ENCODE results near the gene MT1H. TPM values are rescaled to one million over a fixed set of nuclear protein-coding genes. Genes with fewer than 3 reads are reported as not detected.

Gene MT1H
- total and polyA plus RNA-seq, 2 of the 13 experiments (the other 11 are each of a cell fraction or from before 2014, with no cell fraction given) = 0.60 TPM; not detected in 1

GRCh38 chr16:56629531-56629930 lies 40.1 kb upstream of the MT1H start:
- WGBS (ENCODE audit: low lambda C conversion rate) = 10% methylated on average over 3 of the region's 3 CpGs
- Histone ChIP-seq H3K4me1 (ENCODE audit: insufficient read depth, low read length) (peaks cover 51% of the 10 kb centered on the region), H2AFZ (ENCODE audit: low read length) (no peak overlapping the region), H4K20me1 (ENCODE audit: insufficient read depth, low read length) (no peaks in the 10 kb centered on the region), H3K27me3 (ENCODE audit: control insufficient read depth in 1 of 2, insufficient read depth in 2 of 2, low read length in 2 of 2) (peaks cover 6 to 67% of the 10 kb centered on the region in 2 experiments; a peak in 4 of 5 replicates), H3K9me3 (ENCODE audit: low read length) (no peaks in the 10 kb centered on the region), H3K27ac (ENCODE audit: extremely low read length, insufficient read depth, low read length) (no peak overlapping the region), H3K4me2 (ENCODE audit: low read depth, low read length) (no peak overlapping the region), H3K79me2 (ENCODE audit: insufficient read depth, low read length) (no peaks in the 10 kb centered on the region), H3K9ac (ENCODE audit: insufficient read depth, low read depth, low read length) (no peak overlapping the region), H3K36me3 (replicated peaks in 1 of 2; ENCODE audit: control insufficient read depth in 1 of 2, insufficient read depth in 2 of 2, low read length in 2 of 2) (no peaks in the 10 kb centered on the region), H3K4me3 (replicated peaks in 1 of 3; ENCODE audit: insufficient read depth in 1 of 3, low read depth in 2 of 3, low read length in 3 of 3) (no peak overlapping the region)
- TF ChIP-seq ZNF24 (IDR thresholded peaks at IDR 0.05) (no peak), ZFP36 (IDR thresholded peaks at IDR 0.05; ENCODE audit: borderline replicate concordance, low read depth, low read length, partially characterized antibody) (no peak), ZBTB39 (CRISPR knock-in tag; IDR thresholded peaks at IDR 0.05) (no peak), ZNF234 (CRISPR knock-in tag; conservative IDR thresholded peaks at IDR 0.05) (no peak)
- intact Hi-C loops (cut with micrococcal nuclease; ENCODE audit: unreplicated experiment) = no loop called here
- in situ Hi-C loops (cut with HindIII; ENCODE audit: extremely low pct_ligation_motif_present, low pct_unique_long_range_greater_than_20kb) = no loop called here
- no peak for ATAC-seq
- no peak for FAIRE-seq
- CTCF ChIA-PET (ENCODE audit: low intra/inter-chr PET ratio, low total read pairs) = no interaction called here
- BruUV-seq (replicated peaks) = no TSS peak
- POLR2A ChIA-PET = interaction anchor here (1.3 kb wide), 1 partner anchor 21 kb away, joined by 6 read pairs; the partner anchor contains the start of gene MT2A
- no peak for DNase-seq (ENCODE audit: low spot score)

GRCh38 chr16:56630134-56630533 lies 39.5 kb upstream of the MT1H start:
- DNase-seq (ENCODE audit: low spot score) (no peak), FAIRE-seq (no peak), ATAC-seq (no peak)
- POLR2A ChIA-PET = interaction anchor here (1.3 kb wide), 1 partner anchor 22 kb away, joined by 6 read pairs; the partner anchor contains the start of gene MT2A
- no peaks in the 10 kb centered on the region for H4K20me1 ChIP-seq (ENCODE audit: insufficient read depth, low read length)
- no peaks in the 10 kb centered on the region for H3K79me2 ChIP-seq (ENCODE audit: insufficient read depth, low read length)
- peaks cover 6 to 69% of the 10 kb centered on the region in 2 experiments; a peak in 4 of 5 replicates for H3K27me3 ChIP-seq (ENCODE audit: control insufficient read depth in 1 of 2, insufficient read depth in 2 of 2, low read length in 2 of 2)
- H3K27ac ChIP-seq (ENCODE audit: extremely low read length, insufficient read depth, low read length) = no peak overlapping the region
- no peak overlapping the region for H3K4me3 ChIP-seq (replicated peaks in 1 of 3; ENCODE audit: insufficient read depth in 1 of 3, low read depth in 2 of 3, low read length in 3 of 3)
- in situ Hi-C loops (cut with HindIII; ENCODE audit: extremely low pct_ligation_motif_present, low pct_unique_long_range_greater_than_20kb) = no loop called here
- CTCF ChIA-PET (ENCODE audit: low intra/inter-chr PET ratio, low total read pairs) = no interaction called here
- BruUV-seq (replicated peaks) = no TSS peak
- TF ChIP-seq ZNF234 (CRISPR knock-in tag; conservative IDR thresholded peaks at IDR 0.05) (no peak), ZNF274 (CRISPR knock-in tag; IDR thresholded peaks at IDR 0.05) (no peak), BORCS8-MEF2B (CRISPR knock-in tag; IDR thresholded peaks at IDR 0.05) (no peak), NR2F1 (CRISPR knock-in tag; IDR thresholded peaks at IDR 0.05) (no peak), ZNF251 (CRISPR knock-in tag; IDR thresholded peaks at IDR 0.05) (no peak), DRAP1 (CRISPR knock-in tag; IDR thresholded peaks at IDR 0.05) (no peak), ZNF776 (CRISPR knock-in tag; IDR thresholded peaks at IDR 0.05) (no peak), POGK (CRISPR knock-in tag; conservative IDR thresholded peaks at IDR 0.05) (no peak), KDM5A (IDR thresholded peaks at IDR 0.05; ENCODE audit: borderline replicate concordance, low read length) (no peak), FOXO4 (CRISPR knock-in tag; conservative IDR thresholded peaks at IDR 0.05) (no peak)
- H3K9me3 ChIP-seq (ENCODE audit: low read length) = no peaks in the 10 kb centered on the region
- H3K4me1 ChIP-seq (ENCODE audit: insufficient read depth, low read length) = peaks cover 45% of the 10 kb centered on the region
- no peak overlapping the region for H3K9ac ChIP-seq (ENCODE audit: insufficient read depth, low read depth, low read length)
- H3K36me3 ChIP-seq (replicated peaks in 1 of 2; ENCODE audit: control insufficient read depth in 1 of 2, insufficient read depth in 2 of 2, low read length in 2 of 2) = no peaks in the 10 kb centered on the region
- 38% methylated on average over 3 of the region's 3 CpGs for WGBS (ENCODE audit: low lambda C conversion rate)
- no peak overlapping the region for H2AFZ ChIP-seq (ENCODE audit: low read length)
- intact Hi-C loops (cut with micrococcal nuclease; ENCODE audit: unreplicated experiment) = no loop called here
- H3K4me2 ChIP-seq (ENCODE audit: low read depth, low read length) = no peak overlapping the region

Measured in HepG2 (cell line).